HepG2 (cell line): ENCODE results near the gene ADAMTSL3. TPM values are rescaled to one million over a fixed set of nuclear protein-coding genes. Genes with fewer than 3 reads are reported as not detected.
A peak's percentile ranks its signal among the peaks of the same experiment; 100 is the strongest.

ENCODE experiments used
- ATF2 ChIP-seq: sonication (generic); formaldehyde crosslinking; IDR thresholded peaks from 2 replicates; pipeline ENCODE4 v1.4.0; 2020; ENCODE audit warnings: missing genetic modification reagents
- BRD4 ChIP-seq: sonication (generic); formaldehyde crosslinking; IDR thresholded peaks from 2 replicates; pipeline ENCODE4 v1.4.0; 2020; ENCODE audit warnings: missing genetic modification reagents
- CBX5 ChIP-seq: sonication (generic); formaldehyde crosslinking; IDR thresholded peaks from 2 replicates; pipeline ENCODE4 v1.4.0; 2020; ENCODE audit warnings: missing genetic modification reagents, borderline replicate concordance
- CHD4 ChIP-seq: fragments of 200-600 bp; sonication (generic); IDR thresholded peaks from 2 replicates; pipeline ENCODE4 v1.7.0; 2017; ENCODE audit warnings: mild to moderate bottlenecking, low read length, borderline replicate concordance
- HDAC2 ChIP-seq: sonication (generic); formaldehyde crosslinking; IDR thresholded peaks from 2 replicates; pipeline ENCODE4 v1.4.0; 2020; ENCODE audit warnings: missing genetic modification reagents
- HNRNPUL1 ChIP-seq: fragments of 200-400 bp; formaldehyde crosslinking; IDR thresholded peaks from 2 replicates; pipeline ENCODE4 v1.6.1; 2017; ENCODE audit warnings: low read depth, mild to moderate bottlenecking, low read length, moderate library complexity
- NCOA1 ChIP-seq: sonication (generic); formaldehyde crosslinking; IDR thresholded peaks from 2 replicates; pipeline ENCODE4 v1.9.0; 2021; ENCODE audit warnings: missing genetic modification reagents
- NFIB ChIP-seq: sonication (generic); formaldehyde crosslinking; IDR thresholded peaks from 2 replicates; pipeline ENCODE4 v1.9.0; 2021; ENCODE audit warnings: missing genetic modification reagents, mild to moderate bottlenecking, borderline replicate concordance
- NR3C1 ChIP-seq: sonication (generic); formaldehyde crosslinking; IDR thresholded peaks from 2 replicates; pipeline ENCODE4 v1.4.0; 2020; ENCODE audit warnings: missing genetic modification reagents
- PITX1 ChIP-seq: sonication (generic); formaldehyde crosslinking; IDR thresholded peaks from 2 replicates; pipeline ENCODE4 v1.5.1; 2020; ENCODE audit warnings: mild to moderate bottlenecking, missing genetic modification reagents
- RARA ChIP-seq: IDR thresholded peaks from 2 replicates; pipeline ENCODE4 v1.6.1; 2016; ENCODE audit warnings: missing genetic modification reagents, missing compliant biosample characterization
- RNF2 ChIP-seq: fragments of 450-650 bp; conservative IDR thresholded peaks from 2 replicates; pipeline ENCODE4 v1.6.1; 2016; ENCODE audit warnings: low read depth
- SALL1 ChIP-seq: sonication (generic); formaldehyde crosslinking; IDR thresholded peaks from 2 replicates; pipeline ENCODE4 v1.8.0; 2022; ENCODE audit warnings: mild to moderate bottlenecking, missing genetic modification reagents
- SKI ChIP-seq: fragments of 450-650 bp; IDR thresholded peaks from one replicate; pipeline ENCODE4 v1.6.1; 2018; ENCODE audit warnings: mild to moderate bottlenecking; ENCODE audit not compliant: partially characterized antibody
- TBP ChIP-seq: sonication (generic); formaldehyde crosslinking; IDR thresholded peaks from 2 replicates; pipeline ENCODE4 v1.5.0; 2020; ENCODE audit warnings: missing genetic modification reagents
- TEF ChIP-seq: sonication (generic); formaldehyde crosslinking; IDR thresholded peaks from 2 replicates; pipeline ENCODE4 v1.5.0; 2020; ENCODE audit warnings: missing genetic modification reagents
- THAP7 ChIP-seq: sonication (generic); formaldehyde crosslinking; IDR thresholded peaks from 2 replicates; pipeline ENCODE4 v1.8.1; 2023; ENCODE audit warnings: mild to moderate bottlenecking, missing genetic modification reagents
- ZBTB21 ChIP-seq: sonication (generic); formaldehyde crosslinking; IDR thresholded peaks from 2 replicates; pipeline ENCODE4 v1.4.0; 2020; ENCODE audit warnings: missing genetic modification reagents
- ZBTB42 ChIP-seq: sonication (generic); formaldehyde crosslinking; IDR thresholded peaks from 2 replicates; pipeline ENCODE4 v1.5.0; 2020; ENCODE audit warnings: mild to moderate bottlenecking, missing genetic modification reagents
- ZNF431 ChIP-seq: sonication (generic); formaldehyde crosslinking; IDR thresholded peaks from 2 replicates; pipeline ENCODE4 v1.9.0; 2022; ENCODE audit warnings: missing genetic modification reagents, low read depth, mild to moderate bottlenecking, borderline replicate concordance
- ZNF609 ChIP-seq: sonication (generic); formaldehyde crosslinking; IDR thresholded peaks from 2 replicates; pipeline ENCODE4 v1.4.0; 2020; ENCODE audit warnings: mild to moderate bottlenecking, missing genetic modification reagents, borderline replicate concordance
- ZNF614 ChIP-seq: IDR thresholded peaks from 2 replicates; pipeline ENCODE4 v1.6.1; 2018; ENCODE audit warnings: missing biosample characterization, missing genetic modification reagents, inconsistent platforms, borderline replicate concordance
- ZNF747 ChIP-seq: sonication (generic); formaldehyde crosslinking; IDR thresholded peaks from 2 replicates; pipeline ENCODE4 v1.8.1; 2023; ENCODE audit warnings: missing genetic modification reagents, mild to moderate bottlenecking, borderline replicate concordance
- ZSCAN9 ChIP-seq: IDR thresholded peaks from 2 replicates; pipeline ENCODE4 v1.6.1; 2016; ENCODE audit warnings: borderline replicate concordance
- polyA plus RNA-seq, 8 experiments: library from polyadenylated mRNA; depleted of rRNA in 3 of 8; stranded (reverse) in 7 of 8; unstranded in 1 of 8; fragments of >200 nt; fragmentation: Illumina TruSeq in 4 of 8; extraction: Trizol in 4 of 8; gene quantifications; 2 replicates each; pipeline versions ENCODE4 v1.2.1 to v1.2.3, GENCODE V29; 2011 to 2016; ENCODE audit warnings: low read depth in 4 of 8, missing spikeins in 1 of 8, mixed read lengths in 1 of 8; ENCODE audit not compliant: insufficient read depth in 1 of 8
- total RNA-seq, 5 experiments: library from RNA; depleted of rRNA; stranded (reverse); fragments of >200 nt; fragmentation: Illumina TruSeq; extraction: Trizol; gene quantifications; 2 replicates each; pipeline ENCODE4 v1.2.3, GENCODE V29; 2016; ENCODE audit warnings: low read depth in 1 of 5

The ADAMTSL3 gene
- total and polyA plus RNA-seq, 2 of the 13 experiments (the other 11 are each of a cell fraction or from before 2014, with no cell fraction given) = 0.04 to 0.09 TPM

GRCh38 chr15:83930392-83931212 is 276.7 kb downstream of the ADAMTSL3 start (continued):
- peak; percentile 93 for TF ChIP-seq ZNF609 (CRISPR knock-in tag)
- TF ChIP-seq NFIB (CRISPR knock-in tag) = no peak
- peak; percentile 58 for TF ChIP-seq HDAC2
- TF ChIP-seq ZNF614 (CRISPR knock-in tag) = peak; percentile 38; the same call in 1 of the 2 replicates
- no peak for TF ChIP-seq RNF2
- no peak for TF ChIP-seq CBX5
- no peak for TF ChIP-seq HNRNPUL1
- TF ChIP-seq ZNF747 = no peak
- peak; percentile 84 for TF ChIP-seq RARA (CRISPR knock-in tag)
- TF ChIP-seq NCOA1 (CRISPR knock-in tag) = no peak
- TF ChIP-seq ZNF431 (CRISPR knock-in tag) = no peak
- no peak for TF ChIP-seq NR3C1 (CRISPR knock-in tag)
- TF ChIP-seq ZBTB42 (CRISPR knock-in tag) = no peak
- TF ChIP-seq ZBTB21 = no peak
- peak; percentile 49 for TF ChIP-seq SKI
- no peak for TF ChIP-seq CHD4
- 0 out of 2 replicates have a peak, but pooled peaks have one; percentile 33 for TF ChIP-seq ZSCAN9 (CRISPR knock-in tag)
- TF ChIP-seq BRD4 (CRISPR knock-in tag) = no peak
- TF ChIP-seq TBP (CRISPR knock-in tag) = no peak
- TF ChIP-seq ATF2 = no peak; the same call in 1 of the 2 replicates
- TF ChIP-seq THAP7 (CRISPR knock-in tag) = no peak
- TF ChIP-seq TEF (CRISPR knock-in tag) = peak; percentile 49; the same call in 1 of the 2 replicates
- 0 out of 2 replicates have a peak, but pooled peaks have one; percentile 36 for TF ChIP-seq PITX1 (CRISPR knock-in tag)
- peak; percentile 22; the same call in 1 of the 2 replicates for TF ChIP-seq SALL1 (CRISPR knock-in tag)
